Natural killer cell (primary cell): Measurements from ENCODE around the gene RBBP8NL. TPM values are rescaled to one million over a fixed set of nuclear protein-coding genes. Genes with fewer than 3 reads are reported as not detected.

ENCODE experiments used
- ATAC-seq, 3 donors: fragments of 150-1000 bp in 2 of 3; fragments of 200-7000 bp in 1 of 3; cut with Tn5 transposase; 1 replicate in 1 of 3; 2 replicates in 2 of 3; pipeline ENCODE4 v1.10.0; 2021; ENCODE audit warnings: mild to moderate bottlenecking in 2 of 3, moderate library complexity in 2 of 3
- DNase-seq, 2 donors: peaks; one replicate each; pipeline versions ENCODE4 v3.0.0 to v3.0.0-alpha.2; 2013 to 2021; ENCODE audit warnings: mixed read lengths in 1 of 2
- H3K27ac ChIP-seq: one replicate; pipeline ENCODE4 v1.5.1; 2013; ENCODE audit warnings: mild to moderate bottlenecking, low read length
- H3K27me3 ChIP-seq: one replicate; pipeline ENCODE4 v1.6.1; 2013; ENCODE audit warnings: low read length; ENCODE audit not compliant: control insufficient read depth, insufficient read depth
- H3K36me3 ChIP-seq: one replicate; pipeline ENCODE4 v1.6.1; 2013; ENCODE audit warnings: low read length; ENCODE audit not compliant: control insufficient read depth, insufficient read depth
- H3K4me1 ChIP-seq: one replicate; pipeline ENCODE4 v1.6.1; 2013; ENCODE audit warnings: low read length; ENCODE audit not compliant: control insufficient read depth, insufficient read depth
- H3K4me3 ChIP-seq: one replicate; pipeline ENCODE4 v1.5.1; 2013; ENCODE audit warnings: low read length
- H3K9me3 ChIP-seq: one replicate; pipeline ENCODE4 v1.6.1; 2013; ENCODE audit warnings: low read length; ENCODE audit not compliant: control insufficient read depth, insufficient read depth
- H3K27ac Mint-ChIP-seq, 2 donors: one replicate each; pipeline ENCODE4 v1.8.0; 2022; ENCODE audit warnings: mild to moderate bottlenecking in 2 of 2, mixed read lengths in 2 of 2, moderate library complexity in 1 of 2
- H3K27me3 Mint-ChIP-seq, 2 donors: one replicate each; pipeline ENCODE4 v1.8.0; 2022; ENCODE audit warnings: low read depth in 2 of 2, mixed read lengths in 2 of 2
- H3K36me3 Mint-ChIP-seq: one replicate; pipeline ENCODE4 v1.8.0; 2022; ENCODE audit warnings: mixed read lengths
- H3K4me1 Mint-ChIP-seq, 2 donors: one replicate each; pipeline ENCODE4 v1.8.0; 2022; ENCODE audit warnings: mixed read lengths in 2 of 2
- H3K4me3 Mint-ChIP-seq: one replicate; pipeline ENCODE4 v1.8.0; 2022; ENCODE audit warnings: mild to moderate bottlenecking, moderate library complexity, mixed read lengths
- H3K9me3 Mint-ChIP-seq, 2 donors: one replicate each; pipeline ENCODE4 v1.8.0; 2022; ENCODE audit warnings: mixed read lengths in 2 of 2
- CTCF ChIP-seq: fragments of 200-600 bp; IDR thresholded peaks from one replicate; pipeline ENCODE4 v1.8.0; 2022; ENCODE audit warnings: antibody characterized with exemption
- WGBS: methylation state at CpG from one replicate; pipeline ENCODE4 v1.1.7; 2013; ENCODE audit warnings: missing lambda C conversion rate; ENCODE audit not compliant: insufficient coverage; 5-methylcytosine and 5-hydroxymethylcytosine counted together
- intact Hi-C: fragments of 100-400 bp; cut with micrococcal nuclease; formaldehyde crosslinking; loops from one replicate; pipeline ENCODE4 v1.14.2; 2022
- total RNA-seq, 4 donors: library from RNA; stranded (reverse); fragments of 120-200 nt in 1 of 4; gene quantifications; one replicate each; pipeline versions ENCODE4 v1.2.3 to v1.2.4, GENCODE V29; 2013 to 2022

Gene RBBP8NL
- total RNA-seq, 3 donors from 2014 or later (not counting 1 experiment from before 2014, with no cell fraction given): not detected

- no peaks in the 10 kb centered on the region for H3K27me3 ChIP-seq
- H3K9me3 Mint-ChIP-seq: no peaks in the 10 kb centered on the region
- peak overlapping the region; percentile 89 for H3K4me3 ChIP-seq
- intact Hi-C loops: loop anchor here (2.0 to 10.0 kb wide), 2 partner anchors 231 to 373 kb away; no protein-coding TSS in a partner anchor
- H3K27ac Mint-ChIP-seq: peak overlapping the region; percentile 84 to 94
- WGBS: 3% methylated on average over 47 of the region's 47 CpGs
- DNase-seq (no peak), ATAC-seq (peak; percentile 25 to 52 (median 41))
- no peaks in the 10 kb centered on the region for H3K36me3 Mint-ChIP-seq
- no peaks in the 10 kb centered on the region for H3K27me3 Mint-ChIP-seq
- H3K4me3 Mint-ChIP-seq: peak overlapping the region; percentile 87
- peaks cover 31 to 48% of the 10 kb centered on the region in 2 donors for H3K4me1 Mint-ChIP-seq
- no peak for TF ChIP-seq CTCF
- peaks cover 28% of the 10 kb centered on the region for H3K4me1 ChIP-seq
- H3K9me3 ChIP-seq: no peaks in the 10 kb centered on the region
- peak overlapping the region; percentile 44 for H3K27ac ChIP-seq
- H3K36me3 ChIP-seq: peaks cover 23% of the 10 kb centered on the region
Observed at GRCh38 chr20:62387219-62387913, 40.0 kb downstream of the RBBP8NL start.

- H3K36me3 Mint-ChIP-seq: no peaks in the 10 kb centered on the region
- Histone ChIP-seq H3K4me3 (peak within 1 kb of the TSS; percentile 89), H3K36me3 (peaks cover 23% of the 10 kb centered on the region), H3K27ac (peak within 1 kb of the TSS; percentile 97), H3K27me3 (no peaks in the 10 kb centered on the region), H3K9me3 (no peaks in the 10 kb centered on the region), H3K4me1 (peaks cover 29% of the 10 kb centered on the region)
- peak within 1 kb of the TSS; percentile 87 for H3K4me3 Mint-ChIP-seq
- under 1% methylated on average over 83 of the region's 83 CpGs for WGBS
- peak; percentile 95 for ATAC-seq
- H3K27ac Mint-ChIP-seq: peak within 1 kb of the TSS; percentile 84 to 94
- TF ChIP-seq CTCF: no peak
- DNase-seq: peak; percentile 93 to 97
- peaks cover 4 to 5% of the 10 kb centered on the region in 2 donors for H3K9me3 Mint-ChIP-seq
- intact Hi-C loops: loop anchor here (2.0 to 10.0 kb wide), 2 partner anchors 232 to 372 kb away; no protein-coding TSS in a partner anchor
- peaks cover 31 to 54% of the 10 kb centered on the region in 2 donors for H3K4me1 Mint-ChIP-seq
- H3K27me3 Mint-ChIP-seq: no peaks in the 10 kb centered on the region
Observed at GRCh38 chr20:62386383-62387218, 40.7 kb downstream of the RBBP8NL start, which contains the start of gene RPS21. RPS21 (plus strand) TSS chr20:62387103; CDS start chr20:62387339, 236 bp downstream.

- no peak overlapping the region for H3K4me3 ChIP-seq
- peak; percentile 79 for TF ChIP-seq CTCF
- Mint-ChIP-seq H3K27me3 (no peaks in the 10 kb centered on the region), H3K4me1 (peaks cover 17 to 32% of the 10 kb centered on the region in 2 donors), H3K9me3 (peaks cover 4 to 5% of the 10 kb centered on the region in 2 donors), H3K27ac (peak overlapping the region; percentile 54 to 69), H3K36me3 (no peaks in the 10 kb centered on the region), H3K4me3 (no peak overlapping the region)
- H3K9me3 ChIP-seq: no peaks in the 10 kb centered on the region
- intact Hi-C loops: loop anchor here (1.0 to 10.0 kb wide), 2 partner anchors 80 to 368 kb away; partner anchors contain the start of gene ADRM1
- DNase-seq: peak; percentile 61 to 87
- peaks cover 19% of the 10 kb centered on the region for H3K4me1 ChIP-seq
- WGBS: 62% methylated on average over 17 of the region's 18 CpGs
- no peaks in the 10 kb centered on the region for H3K36me3 ChIP-seq
- peak; percentile 58 to 77 (median 61) for ATAC-seq
- no peaks in the 10 kb centered on the region for H3K27me3 ChIP-seq
- H3K27ac ChIP-seq: no peak overlapping the region
Observed at GRCh38 chr20:62382306-62383198, 44.8 kb downstream of the RBBP8NL start.
